Measurements from ENCODE around the gene TNN. TPM values are rescaled to one million over a fixed set of nuclear protein-coding genes. Genes with fewer than 3 reads are reported as not detected.
"Not testable (repeated sequence)": the region's sequence is repeated elsewhere in the genome, so short reads cannot be mapped to it uniquely, and the experiment has no call there.

TNN gene
- total and polyA plus RNA-seq, 8 donors = 0.38 to 2.5 (median 1.9) TPM; not detected in 1

GRCh38 chr1:175095069-175095468, 27.4 kb downstream of the TNN start:
- Histone ChIP-seq H3K4me1 (no peaks in the 10 kb centered on the region), H3K27ac (no peak overlapping the region), H3K36me3 (no peaks in the 10 kb centered on the region), H3K4me3 (no peak overlapping the region), H3K27me3 (no peaks in the 10 kb centered on the region), H3K9me3 (no peaks in the 10 kb centered on the region)
- TF ChIP-seq, protein P1, sequence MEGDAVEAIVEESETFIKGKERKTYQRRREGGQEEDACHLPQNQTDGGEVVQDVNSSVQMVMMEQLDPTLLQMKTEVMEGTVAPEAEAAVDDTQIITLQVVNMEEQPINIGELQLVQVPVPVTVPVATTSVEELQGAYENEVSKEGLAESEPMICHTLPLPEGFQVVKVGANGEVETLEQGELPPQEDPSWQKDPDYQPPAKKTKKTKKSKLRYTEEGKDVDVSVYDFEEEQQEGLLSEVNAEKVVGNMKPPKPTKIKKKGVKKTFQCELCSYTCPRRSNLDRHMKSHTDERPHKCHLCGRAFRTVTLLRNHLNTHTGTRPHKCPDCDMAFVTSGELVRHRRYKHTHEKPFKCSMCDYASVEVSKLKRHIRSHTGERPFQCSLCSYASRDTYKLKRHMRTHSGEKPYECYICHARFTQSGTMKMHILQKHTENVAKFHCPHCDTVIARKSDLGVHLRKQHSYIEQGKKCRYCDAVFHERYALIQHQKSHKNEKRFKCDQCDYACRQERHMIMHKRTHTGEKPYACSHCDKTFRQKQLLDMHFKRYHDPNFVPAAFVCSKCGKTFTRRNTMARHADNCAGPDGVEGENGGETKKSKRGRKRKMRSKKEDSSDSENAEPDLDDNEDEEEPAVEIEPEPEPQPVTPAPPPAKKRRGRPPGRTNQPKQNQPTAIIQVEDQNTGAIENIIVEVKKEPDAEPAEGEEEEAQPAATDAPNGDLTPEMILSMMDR (IDR thresholded peaks at IDR 0.05) = no peak
- DNase-seq (no peak), ATAC-seq (no peak)
- intact Hi-C loops (cut with DNase I) = no loop called here

DNA sequence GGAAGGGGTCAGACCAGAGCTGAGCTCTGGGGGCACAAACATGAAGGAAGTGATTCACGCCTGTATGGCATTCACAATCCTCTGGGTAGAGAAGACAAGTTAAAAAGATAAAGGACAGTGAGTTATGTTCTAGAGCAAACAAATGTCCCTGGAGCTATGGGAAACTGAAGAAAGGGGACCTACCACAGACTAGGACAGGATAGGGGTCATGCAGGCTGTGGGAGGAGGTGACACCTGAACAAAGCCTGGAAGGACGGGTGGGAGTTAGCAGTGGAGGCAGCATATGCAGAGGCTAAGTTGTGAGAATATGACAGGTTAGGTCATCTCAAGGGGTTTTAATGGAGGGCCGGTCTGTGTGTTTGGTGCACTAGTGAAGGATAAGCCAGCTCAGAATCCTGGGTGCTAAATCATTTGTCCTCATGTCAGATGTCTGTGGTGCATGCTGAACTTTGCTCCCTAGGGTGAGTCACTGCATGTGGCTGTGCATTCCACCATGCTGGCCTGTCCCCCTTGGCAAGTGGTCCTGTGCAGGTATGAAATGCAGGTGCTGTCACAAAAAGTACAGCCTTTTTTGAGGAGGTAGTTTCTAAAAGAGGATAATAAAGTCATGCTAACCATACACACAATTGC, 28.5 kb downstream of the TNN start:
- TF ChIP-seq, protein P1 (IDR thresholded peaks at IDR 0.05) = no peak
- Histone ChIP-seq H3K27ac (no peak overlapping the region), H3K4me1 (no peaks in the 10 kb centered on the region), H3K4me3 (no peak overlapping the region), H3K36me3 (no peaks in the 10 kb centered on the region), H3K9me3 (no peaks in the 10 kb centered on the region), H3K27me3 (no peaks in the 10 kb centered on the region)
- ATAC-seq = no peak
- intact Hi-C loops (cut with DNase I) = no loop called here
- DNase-seq = no peak

DNA sequence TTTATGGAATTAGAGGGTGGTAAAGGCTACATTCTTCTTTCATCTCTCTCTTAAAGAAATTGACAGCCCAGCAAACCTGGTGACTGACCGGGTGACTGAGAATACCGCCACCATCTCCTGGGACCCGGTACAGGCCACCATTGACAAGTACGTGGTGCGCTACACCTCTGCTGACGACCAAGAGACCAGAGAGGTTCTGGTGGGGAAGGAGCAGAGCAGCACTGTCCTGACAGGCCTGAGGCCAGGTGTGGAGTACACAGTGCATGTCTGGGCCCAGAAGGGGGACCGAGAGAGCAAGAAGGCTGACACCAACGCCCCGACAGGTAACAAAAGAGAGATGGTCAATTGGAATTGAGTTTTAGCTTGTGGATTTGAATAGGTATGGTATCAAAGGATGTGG, 29.7 kb downstream of the TNN start:
- ATAC-seq (no peak), DNase-seq (no peak)
- H3K4me1 ChIP-seq = no peaks in the 10 kb centered on the region
- no peaks in the 10 kb centered on the region for H3K9me3 ChIP-seq
- H3K27ac ChIP-seq = no peak overlapping the region
- no peak overlapping the region for H3K4me3 ChIP-seq
- H3K36me3 ChIP-seq = no peaks in the 10 kb centered on the region
- TF ChIP-seq, protein P1 (IDR thresholded peaks at IDR 0.05) = no peak
- no peaks in the 10 kb centered on the region for H3K27me3 ChIP-seq
- intact Hi-C loops (cut with DNase I) = no loop called here

DNA sequence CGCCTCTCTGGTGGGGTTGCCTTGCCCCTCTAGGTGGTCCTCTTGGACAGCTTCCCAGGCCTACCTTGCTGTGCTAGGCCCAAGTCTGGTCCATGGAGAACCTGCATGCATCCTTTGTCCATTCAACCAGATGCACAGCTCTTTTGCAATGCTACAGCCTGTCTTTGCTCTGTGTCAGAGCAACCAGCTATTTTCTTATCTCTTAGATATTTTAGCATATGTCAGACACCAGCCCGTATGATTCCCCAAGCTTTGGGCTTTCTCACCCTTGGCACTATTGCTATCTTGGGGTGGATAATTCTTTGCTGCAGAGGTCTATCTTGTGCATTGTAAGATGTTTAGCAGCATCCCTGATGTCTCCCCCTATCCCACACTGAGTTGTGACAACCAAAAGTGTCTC, 32.3 kb downstream of the TNN start:
- peaks cover 0 to 1% of the 10 kb centered on the region in 2 donors for H3K9me3 ChIP-seq
- no peaks in the 10 kb centered on the region for H3K4me1 ChIP-seq
- no peak for DNase-seq
- no peaks in the 10 kb centered on the region for H3K36me3 ChIP-seq
- ATAC-seq = no peak
- TF ChIP-seq, protein P1 (IDR thresholded peaks at IDR 0.05) = no peak
- H3K27ac ChIP-seq = no peak overlapping the region
- intact Hi-C loops (cut with DNase I) = no loop called here
- no peaks in the 10 kb centered on the region for H3K27me3 ChIP-seq
- no peak overlapping the region for H3K4me3 ChIP-seq

DNA sequence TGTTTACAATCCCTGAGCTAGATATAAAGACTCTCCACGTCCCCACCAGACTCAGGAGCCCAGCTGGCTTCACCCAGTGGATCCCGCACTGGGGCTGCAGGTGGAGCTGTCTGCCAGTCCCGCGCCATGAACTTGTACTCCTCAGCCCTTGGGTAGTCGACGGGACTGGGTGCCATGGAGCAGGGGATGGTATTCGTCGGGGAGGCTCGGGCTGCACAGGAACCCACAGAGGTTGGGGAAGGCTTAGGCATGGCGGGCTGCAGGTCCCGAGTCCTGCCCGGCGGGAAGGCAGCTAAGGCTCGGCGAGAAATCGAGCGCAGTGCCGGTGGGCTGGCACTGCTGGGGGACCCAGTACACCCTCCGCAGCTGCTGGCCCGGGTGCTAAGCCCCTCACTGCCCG, 34.5 kb downstream of the TNN start:
- DNase-seq; intact Hi-C loops (cut with DNase I); H3K36me3 ChIP-seq; H3K27me3 ChIP-seq; H3K27ac ChIP-seq; H3K9me3 ChIP-seq; H3K4me1 ChIP-seq; ATAC-seq; H3K4me3 ChIP-seq: not testable (repeated sequence)

GRCh38 chr1:175106536-175106935, 38.9 kb downstream of the TNN start:
- intact Hi-C loops (cut with DNase I); H3K4me1 ChIP-seq; H3K4me3 ChIP-seq; H3K27ac ChIP-seq; H3K9me3 ChIP-seq; DNase-seq; H3K36me3 ChIP-seq; H3K27me3 ChIP-seq; ATAC-seq: not testable (repeated sequence)

- H3K4me3 ChIP-seq; H3K27me3 ChIP-seq; H3K36me3 ChIP-seq; intact Hi-C loops (cut with DNase I); H3K27ac ChIP-seq; ATAC-seq; DNase-seq; H3K4me1 ChIP-seq: not testable (repeated sequence)
- H3K9me3 ChIP-seq = peaks cover 0 to 10% of the 10 kb centered on the region in 2 donors
Measured at GRCh38 chr1:175108331-175108820, 40.7 kb downstream of the TNN start.

Measured in left lung (tissue), 10 donors.